Astrocyte (in vitro differentiated cells and primary cell): ENCODE results near the gene POLR3G.

ENCODE experiments used
- CTCF ChIP-seq: IDR thresholded peaks from 2 replicates; pipeline ENCODE4 v1.5.1; 2011; ENCODE audit warnings: low read depth, mild to moderate bottlenecking, inconsistent platforms, low read length, moderate library complexity; ENCODE audit not compliant: insufficient read depth
- EZH2 ChIP-seq: IDR thresholded peaks from 2 replicates; pipeline ENCODE4 v1.6.1; 2012; ENCODE audit warnings: mild to moderate bottlenecking, low read length, inconsistent platforms; ENCODE audit not compliant: insufficient read depth

GRCh38 chr5:90504743-90505142, 30.1 kb downstream of the POLR3G start:
- TF ChIP-seq EZH2 (no peak), CTCF (no peak)
